SU-DHL-6 (cell line): Measurements from ENCODE around the gene SLC37A3.
"Not testable (repeated sequence)": the region's sequence is repeated elsewhere in the genome, so short reads cannot be mapped to it uniquely, and the experiment has no call there.

Source experiments
- H2AFZ ChIP-seq: fragments of 200-600 bp; sonication (generic); 2 replicates; pipeline ENCODE4 v1.6.1; 2014; ENCODE audit warnings: low read depth, mild to moderate bottlenecking, moderate library complexity, mixed read lengths, antibody characterized with exemption, low read length; ENCODE audit not compliant: severe bottlenecking
- H3F3A ChIP-seq: fragments of 200-600 bp; shearing (Covaris generic); 2 replicates; pipeline ENCODE4 v1.6.0; 2016; ENCODE audit warnings: antibody characterized with exemption, mild to moderate bottlenecking; ENCODE audit not compliant: insufficient read depth
- H3K27ac ChIP-seq: fragments of 200-600 bp; sonication (generic); 2 replicates; pipeline ENCODE4 v1.5.1; 2016; ENCODE audit warnings: low read depth, mild to moderate bottlenecking, low read length, moderate library complexity, mixed read lengths
- H3K27me3 ChIP-seq: fragments of 200-600 bp; sonication (generic), shearing (Covaris generic); 2 replicates; pipeline ENCODE4 v1.6.0; 2014; ENCODE audit warnings: mild to moderate bottlenecking, low read length
- H3K36me3 ChIP-seq: fragments of 200-600 bp; sonication (generic); 2 replicates; pipeline ENCODE4 v1.6.1; 2014; ENCODE audit warnings: mild to moderate bottlenecking, low read length, mixed read lengths
- H3K4me2 ChIP-seq: fragments of 300-600, 200-600 bp; shearing (Covaris generic), sonication (generic); 2 replicates; pipeline ENCODE4 v1.6.0; 2014; ENCODE audit warnings: low read length, low read depth, mild to moderate bottlenecking; ENCODE audit not compliant: poor library complexity, severe bottlenecking
- H3K4me3 ChIP-seq: fragments of 200-600 bp; sonication (generic); 2 replicates; pipeline ENCODE4 v1.5.1; 2014; ENCODE audit warnings: antibody characterized with exemption, low read length, mild to moderate bottlenecking, mixed read lengths; ENCODE audit not compliant: insufficient read depth, poor library complexity, severe bottlenecking
- H3K79me2 ChIP-seq: fragments of 200-600 bp; sonication (generic); 2 replicates; pipeline ENCODE4 v1.6.1; 2014; ENCODE audit warnings: mild to moderate bottlenecking, low read length, moderate library complexity; ENCODE audit not compliant: insufficient read depth
- H3K9ac ChIP-seq: fragments of 200-600 bp; sonication (generic); 2 replicates; pipeline ENCODE4 v1.7.0; 2014; ENCODE audit warnings: mild to moderate bottlenecking, low read length
- H3K9me2 ChIP-seq: fragments of 200-600 bp; sonication (generic); replicated peaks from 2 replicates; pipeline ENCODE4 v1.6.1; 2014; ENCODE audit warnings: low read length; ENCODE audit not compliant: insufficient read depth
- H3K9me3 ChIP-seq: fragments of 200-600 bp; sonication (generic); 2 replicates; pipeline ENCODE4 v1.6.1; 2014; ENCODE audit warnings: low read length, mixed read lengths; ENCODE audit not compliant: insufficient read depth
- H4K20me1 ChIP-seq: fragments of 200-600 bp; sonication (generic); 2 replicates; pipeline ENCODE4 v1.6.1; 2014; ENCODE audit warnings: low read depth, mild to moderate bottlenecking, antibody characterized with exemption, low read length, moderate library complexity, mixed read lengths
- EZH2phosphoT487 ChIP-seq: fragments of 200-600 bp; sonication (generic), shearing (Covaris generic); conservative IDR thresholded peaks from 2 replicates; pipeline ENCODE4 v1.6.1; 2018; ENCODE audit warnings: mild to moderate bottlenecking, antibody characterized with exemption, low read length, moderate library complexity, mixed read lengths
- TF ChIP-seq, protein P1 (sequence below): fragments of 200-600 bp; sonication (generic); IDR thresholded peaks from one replicate; pipeline ENCODE4 v1.5.1; 2017; ENCODE audit warnings: antibody characterized with exemption, mild to moderate bottlenecking, low read length, moderate library complexity; ENCODE audit not compliant: insufficient read depth, poor library complexity, severe bottlenecking

The SLC37A3 gene

DNA sequence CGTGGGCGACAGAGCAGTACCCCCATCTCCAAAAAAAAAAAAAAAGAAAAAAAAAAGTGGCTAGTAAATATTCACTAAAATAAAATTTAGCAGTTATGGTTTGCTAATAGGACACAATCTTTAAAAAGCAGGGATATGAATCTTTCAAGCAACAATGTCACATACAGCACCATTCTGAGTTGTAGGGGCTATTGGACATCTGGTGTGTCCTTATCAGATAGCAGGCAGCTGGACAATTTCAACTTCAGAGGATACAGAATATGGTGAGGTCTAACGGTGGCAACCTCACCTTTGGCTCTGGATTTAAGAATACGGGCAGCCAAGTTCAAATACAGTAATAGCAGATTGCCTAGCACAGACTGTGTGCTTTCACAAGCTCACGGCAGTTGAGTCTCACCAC, 51.1 kb downstream of the SLC37A3 start:
- H3K36me3 ChIP-seq = no peaks in the 10 kb centered on the region
- no peaks in the 10 kb centered on the region for H3K27me3 ChIP-seq
- H3K27ac ChIP-seq = no peak overlapping the region
- no peaks in the 10 kb centered on the region for H3K79me2 ChIP-seq
- no peak overlapping the region for H3K4me3 ChIP-seq
- H3K9me3 ChIP-seq = no peaks in the 10 kb centered on the region
- H3F3A ChIP-seq = no peaks in the 10 kb centered on the region
- H3K9me2 ChIP-seq = no peaks in the 10 kb centered on the region
- no peak overlapping the region for H3K4me2 ChIP-seq
- TF ChIP-seq EZH2phosphoT487 = no peak
- TF ChIP-seq, protein P1, sequence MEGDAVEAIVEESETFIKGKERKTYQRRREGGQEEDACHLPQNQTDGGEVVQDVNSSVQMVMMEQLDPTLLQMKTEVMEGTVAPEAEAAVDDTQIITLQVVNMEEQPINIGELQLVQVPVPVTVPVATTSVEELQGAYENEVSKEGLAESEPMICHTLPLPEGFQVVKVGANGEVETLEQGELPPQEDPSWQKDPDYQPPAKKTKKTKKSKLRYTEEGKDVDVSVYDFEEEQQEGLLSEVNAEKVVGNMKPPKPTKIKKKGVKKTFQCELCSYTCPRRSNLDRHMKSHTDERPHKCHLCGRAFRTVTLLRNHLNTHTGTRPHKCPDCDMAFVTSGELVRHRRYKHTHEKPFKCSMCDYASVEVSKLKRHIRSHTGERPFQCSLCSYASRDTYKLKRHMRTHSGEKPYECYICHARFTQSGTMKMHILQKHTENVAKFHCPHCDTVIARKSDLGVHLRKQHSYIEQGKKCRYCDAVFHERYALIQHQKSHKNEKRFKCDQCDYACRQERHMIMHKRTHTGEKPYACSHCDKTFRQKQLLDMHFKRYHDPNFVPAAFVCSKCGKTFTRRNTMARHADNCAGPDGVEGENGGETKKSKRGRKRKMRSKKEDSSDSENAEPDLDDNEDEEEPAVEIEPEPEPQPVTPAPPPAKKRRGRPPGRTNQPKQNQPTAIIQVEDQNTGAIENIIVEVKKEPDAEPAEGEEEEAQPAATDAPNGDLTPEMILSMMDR = no peak
- H2AFZ ChIP-seq = no peak overlapping the region
- no peaks in the 10 kb centered on the region for H4K20me1 ChIP-seq
- H3K9ac ChIP-seq = no peak overlapping the region

DNA sequence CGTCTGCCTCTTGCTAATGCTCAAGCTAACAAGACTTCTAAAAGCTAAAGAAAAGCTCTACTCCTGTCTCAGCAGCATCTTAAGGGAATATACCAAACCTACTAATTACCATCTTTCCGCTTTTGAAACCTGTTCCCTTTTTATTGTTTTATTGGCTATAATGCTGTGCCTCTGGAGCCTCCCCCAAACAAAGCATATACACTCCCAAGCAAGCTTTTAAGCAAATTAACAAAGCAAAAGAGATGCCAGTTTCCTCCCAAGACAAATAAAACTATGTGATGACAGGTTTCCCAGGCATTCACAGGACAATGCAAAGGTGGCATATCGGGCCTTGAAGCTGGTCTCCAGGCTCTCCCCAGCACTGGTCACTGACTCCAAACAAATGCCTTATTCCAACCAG, 52.9 kb downstream of the SLC37A3 start:
- Histone ChIP-seq H3K9ac (no peak overlapping the region), H3K79me2 (no peaks in the 10 kb centered on the region), H2AFZ (no peak overlapping the region), H3F3A (no peaks in the 10 kb centered on the region), H3K27ac (no peak overlapping the region), H3K4me2 (no peak overlapping the region), H3K4me3 (no peak overlapping the region), H3K9me3 (no peaks in the 10 kb centered on the region), H3K27me3 (no peaks in the 10 kb centered on the region), H4K20me1 (no peaks in the 10 kb centered on the region), H3K36me3 (no peaks in the 10 kb centered on the region), H3K9me2 (no peaks in the 10 kb centered on the region)
- no peak for TF ChIP-seq EZH2phosphoT487
- TF ChIP-seq, protein P1 = no peak

DNA sequence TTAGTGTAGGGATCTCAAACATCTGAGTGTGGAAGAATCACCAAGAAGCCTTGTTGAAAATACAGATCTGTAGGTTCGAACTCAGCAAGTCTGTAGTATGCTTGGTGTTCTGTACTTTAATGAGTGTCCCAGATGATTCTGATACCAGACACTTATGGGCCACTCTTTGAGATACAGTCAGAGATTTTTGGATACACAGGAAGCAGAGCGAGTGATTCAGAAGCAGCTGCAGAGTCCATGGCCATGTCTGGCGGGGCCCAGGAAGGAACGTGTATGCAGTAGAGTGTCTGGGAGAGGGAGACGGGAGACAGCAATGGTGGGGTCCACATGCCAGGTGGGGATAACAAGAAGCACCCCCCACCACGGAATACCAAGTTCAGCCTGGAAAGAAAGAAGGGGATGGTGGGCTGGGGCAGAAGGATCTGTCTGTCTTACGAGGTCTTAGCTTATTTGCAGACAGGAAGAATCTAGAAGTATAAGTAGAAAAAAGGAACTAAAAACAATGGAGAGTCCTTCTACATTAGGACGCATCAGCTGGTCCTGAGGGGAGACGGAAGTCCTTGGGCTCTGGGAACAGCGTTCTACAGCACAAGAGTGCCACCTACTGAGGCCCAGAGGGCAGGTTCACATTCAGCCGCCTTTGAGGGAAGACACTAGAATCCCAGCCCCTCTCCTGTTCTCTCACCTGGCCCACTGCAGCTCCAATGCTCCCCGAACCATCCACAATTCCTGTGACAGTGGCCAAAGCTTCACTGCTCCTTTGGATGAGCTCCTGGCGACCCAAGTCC, 55.4 kb downstream of the SLC37A3 start:
- H3K27ac ChIP-seq = no peak overlapping the region
- no peak overlapping the region for H3K9ac ChIP-seq
- H2AFZ ChIP-seq = no peak overlapping the region
- no peaks in the 10 kb centered on the region for H4K20me1 ChIP-seq
- no peaks in the 10 kb centered on the region for H3K9me2 ChIP-seq
- H3K4me2 ChIP-seq = no peak overlapping the region
- H3K27me3 ChIP-seq = no peaks in the 10 kb centered on the region
- no peaks in the 10 kb centered on the region for H3F3A ChIP-seq
- TF ChIP-seq, protein P1 = peak; percentile 38
- TF ChIP-seq EZH2phosphoT487 = no peak
- H3K4me3 ChIP-seq = no peak overlapping the region
- H3K9me3 ChIP-seq = no peaks in the 10 kb centered on the region
- H3K79me2 ChIP-seq = no peaks in the 10 kb centered on the region
- no peaks in the 10 kb centered on the region for H3K36me3 ChIP-seq

DNA sequence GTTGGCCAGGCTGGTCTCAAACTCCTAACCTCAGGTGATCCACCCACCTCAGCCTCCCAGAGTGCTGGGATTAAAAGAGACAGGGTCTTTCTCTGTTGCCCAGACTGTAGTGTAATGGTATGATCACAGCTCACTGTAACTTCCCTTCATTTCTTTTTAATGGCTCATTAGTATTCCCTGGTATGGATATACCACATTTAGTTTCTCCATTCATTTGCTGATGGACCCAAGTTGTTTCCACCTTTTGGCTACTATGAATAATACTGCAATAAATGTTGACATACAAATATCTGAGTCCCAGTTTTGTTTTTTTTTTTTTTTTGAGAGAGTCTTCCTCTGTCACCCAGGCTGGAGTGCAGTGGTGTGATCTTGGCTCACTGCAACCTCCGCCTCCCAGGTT, 59.4 kb downstream of the SLC37A3 start:
- not testable (repeated sequence) for H3K27me3 ChIP-seq, H2AFZ ChIP-seq, H3K27ac ChIP-seq, H3K9ac ChIP-seq, H3K79me2 ChIP-seq, H4K20me1 ChIP-seq, H3K9me3 ChIP-seq, H3K36me3 ChIP-seq, H3F3A ChIP-seq, H3K4me3 ChIP-seq, H3K9me2 ChIP-seq, H3K4me2 ChIP-seq
